ENCODE data around the gene IL20RA. TPM values are rescaled to one million over a fixed set of nuclear protein-coding genes. Genes with fewer than 3 reads are reported as not detected.

The IL20RA gene
- total and polyA plus RNA-seq, 7 experiments from 2014 or later = not detected

- H3K36me3 ChIP-seq (ENCODE audit: control insufficient read depth in 2 of 3, insufficient read depth in 3 of 3, low read length in 3 of 3) = no peaks in the 10 kb centered on the region
- POLR2A ChIA-PET = no interaction called here
- ATAC-seq (no peak), DNase-seq (no peak)
- no peaks in the 10 kb centered on the region for H3K36me3 Mint-ChIP-seq
- peaks cover 0 to 10% (median 3%) of the 10 kb centered on the region in 11 donors for H3K9me3 Mint-ChIP-seq
- peaks cover 44 to 85% (median 58%) of the 10 kb centered on the region in 5 donors for H3K27me3 Mint-ChIP-seq
- H3K27ac Mint-ChIP-seq = no peak overlapping the region
- no peak overlapping the region for H3K27ac ChIP-seq (ENCODE audit: low read depth, low read length)
- H3K4me3 ChIP-seq (ENCODE audit: low read length) = no peak overlapping the region
- intact Hi-C loops (cut with micrococcal nuclease) = no loop called here
- no peaks in the 10 kb centered on the region for H3K9me3 ChIP-seq (ENCODE audit: control insufficient read depth in 2 of 3, low read length in 3 of 3)
- no peak overlapping the region for H3K4me3 Mint-ChIP-seq
- peaks cover 0 to 4% of the 10 kb centered on the region in 2 donors for H3K4me1 ChIP-seq (ENCODE audit: control insufficient read depth in 2 of 2, insufficient read depth in 2 of 2, low read length in 2 of 2)
- CTCF ChIA-PET = no interaction called here
- H3K4me1 Mint-ChIP-seq = no peaks in the 10 kb centered on the region
- no peaks in the 10 kb centered on the region for H3K27me3 ChIP-seq (ENCODE audit: control insufficient read depth in 2 of 2, insufficient read depth in 2 of 2, low read length in 2 of 2)
These were observed 25.5 kb upstream of the IL20RA start for GRCh38 chr6:137070303-137070702.

GRCh38 chr6:137067399-137067798 lies 22.6 kb upstream of the IL20RA start:
- no peaks in the 10 kb centered on the region for H3K9me3 ChIP-seq (ENCODE audit: control insufficient read depth in 2 of 3, low read length in 3 of 3)
- no peaks in the 10 kb centered on the region for H3K36me3 ChIP-seq (ENCODE audit: control insufficient read depth in 2 of 3, insufficient read depth in 3 of 3, low read length in 3 of 3)
- Mint-ChIP-seq H3K27ac (no peak overlapping the region), H3K9me3 (peaks cover 0 to 10% (median 3%) of the 10 kb centered on the region in 11 donors), H3K4me1 (no peaks in the 10 kb centered on the region), H3K4me3 (no peak overlapping the region), H3K36me3 (no peaks in the 10 kb centered on the region), H3K27me3 (peaks cover 38 to 58% (median 47%) of the 10 kb centered on the region in 5 donors)
- peaks cover 0 to 4% of the 10 kb centered on the region in 2 donors for H3K4me1 ChIP-seq (ENCODE audit: control insufficient read depth in 2 of 2, insufficient read depth in 2 of 2, low read length in 2 of 2)
- intact Hi-C loops (cut with micrococcal nuclease) = no loop called here
- ChIA-PET POLR2A (no interaction called here), CTCF (no interaction called here)
- H3K27me3 ChIP-seq (ENCODE audit: control insufficient read depth in 2 of 2, insufficient read depth in 2 of 2, low read length in 2 of 2) = no peaks in the 10 kb centered on the region
- H3K4me3 ChIP-seq (ENCODE audit: low read length) = no peak overlapping the region
- no peak overlapping the region for H3K27ac ChIP-seq (ENCODE audit: low read depth, low read length)
- no peak for ATAC-seq
- DNase-seq = no peak

- H3K27me3 Mint-ChIP-seq = peaks cover 13 to 33% (median 21%) of the 10 kb centered on the region in 5 donors
- DNase-seq (no peak), ATAC-seq (no peak)
- POLR2A ChIA-PET = no interaction called here
- H3K36me3 Mint-ChIP-seq = peaks cover 0 to under 1% (median 0%) of the 10 kb centered on the region in 5 donors
- no peaks in the 10 kb centered on the region for H3K36me3 ChIP-seq (ENCODE audit: control insufficient read depth in 2 of 3, insufficient read depth in 3 of 3, low read length in 3 of 3)
- CTCF ChIA-PET = no interaction called here
- no peaks in the 10 kb centered on the region for H3K9me3 Mint-ChIP-seq
- H3K27ac Mint-ChIP-seq = no peak overlapping the region
- H3K4me3 ChIP-seq (ENCODE audit: low read length) = no peak overlapping the region
- H3K4me3 Mint-ChIP-seq = no peak overlapping the region
- intact Hi-C loops (cut with micrococcal nuclease) = no loop called here
- H3K9me3 ChIP-seq (ENCODE audit: control insufficient read depth in 2 of 3, low read length in 3 of 3) = no peaks in the 10 kb centered on the region
- no peaks in the 10 kb centered on the region for H3K27me3 ChIP-seq (ENCODE audit: control insufficient read depth in 2 of 2, insufficient read depth in 2 of 2, low read length in 2 of 2)
- H3K4me1 Mint-ChIP-seq = no peaks in the 10 kb centered on the region
- no peak overlapping the region for H3K27ac ChIP-seq (ENCODE audit: low read depth, low read length)
- no peaks in the 10 kb centered on the region for H3K4me1 ChIP-seq (ENCODE audit: control insufficient read depth in 2 of 2, insufficient read depth in 2 of 2, low read length in 2 of 2)
These were observed 13.3 kb upstream of the IL20RA start for GRCh38 chr6:137058037-137058436.

GRCh38 chr6:137056121-137056880 lies 11.5 kb upstream of the IL20RA start:
- H3K36me3 ChIP-seq (ENCODE audit: control insufficient read depth in 2 of 3, insufficient read depth in 3 of 3, low read length in 3 of 3) = no peaks in the 10 kb centered on the region
- Mint-ChIP-seq H3K9me3 (peaks cover 0 to 1% (median 0%) of the 10 kb centered on the region in 11 donors), H3K27me3 (peaks cover 30 to 48% (median 39%) of the 10 kb centered on the region in 5 donors), H3K36me3 (peaks cover 0 to 5% (median 0%) of the 10 kb centered on the region in 5 donors), H3K4me1 (no peaks in the 10 kb centered on the region), H3K27ac (no peak overlapping the region), H3K4me3 (no peak overlapping the region)
- DNase-seq = no peak
- H3K9me3 ChIP-seq (ENCODE audit: control insufficient read depth in 2 of 3, low read length in 3 of 3) = no peaks in the 10 kb centered on the region
- POLR2A ChIA-PET = no interaction called here
- CTCF ChIA-PET = interaction anchor here (0.6 kb wide), 1 partner anchor 946 kb away, joined by 4 read pairs; no protein-coding TSS in a partner anchor
- no peaks in the 10 kb centered on the region for H3K27me3 ChIP-seq (ENCODE audit: control insufficient read depth in 2 of 2, insufficient read depth in 2 of 2, low read length in 2 of 2)
- intact Hi-C loops (cut with micrococcal nuclease) = no loop called here
- no peak for ATAC-seq
- no peak overlapping the region for H3K27ac ChIP-seq (ENCODE audit: low read depth, low read length)
- no peak overlapping the region for H3K4me3 ChIP-seq (ENCODE audit: low read length)
- no peaks in the 10 kb centered on the region for H3K4me1 ChIP-seq (ENCODE audit: control insufficient read depth in 2 of 2, insufficient read depth in 2 of 2, low read length in 2 of 2)

- no peaks in the 10 kb centered on the region for H3K36me3 ChIP-seq (ENCODE audit: control insufficient read depth in 2 of 3, insufficient read depth in 3 of 3, low read length in 3 of 3)
- DNase-seq (no peak), ATAC-seq (no peak)
- no peak overlapping the region for H3K4me3 ChIP-seq (ENCODE audit: low read length)
- Mint-ChIP-seq H3K4me1 (no peaks in the 10 kb centered on the region), H3K9me3 (peaks cover 0 to 5% (median 0%) of the 10 kb centered on the region in 11 donors), H3K27me3 (peaks cover 67 to 85% (median 76%) of the 10 kb centered on the region in 5 donors), H3K27ac (no peak overlapping the region), H3K4me3 (no peak overlapping the region), H3K36me3 (peaks cover 0 to 5% (median 4%) of the 10 kb centered on the region in 5 donors)
- H3K9me3 ChIP-seq (ENCODE audit: control insufficient read depth in 2 of 3, low read length in 3 of 3) = no peaks in the 10 kb centered on the region
- H3K4me1 ChIP-seq (ENCODE audit: control insufficient read depth in 2 of 2, insufficient read depth in 2 of 2, low read length in 2 of 2) = no peaks in the 10 kb centered on the region
- no peak overlapping the region for H3K27ac ChIP-seq (ENCODE audit: low read depth, low read length)
- ChIA-PET POLR2A (no interaction called here), CTCF (no interaction called here)
- intact Hi-C loops (cut with micrococcal nuclease) = no loop called here
- peaks cover 0 to 5% of the 10 kb centered on the region in 2 donors for H3K27me3 ChIP-seq (ENCODE audit: control insufficient read depth in 2 of 2, insufficient read depth in 2 of 2, low read length in 2 of 2)
These were observed 7.2 kb upstream of the IL20RA start for GRCh38 chr6:137051790-137052472.

- H3K4me1 Mint-ChIP-seq = peaks cover 0 to 5% (median 5%) of the 10 kb centered on the region in 7 donors
- peaks cover 0 to 5% (median 0%) of the 10 kb centered on the region in 11 donors for H3K9me3 Mint-ChIP-seq
- CTCF ChIA-PET = no interaction called here
- H3K4me3 Mint-ChIP-seq = no peak overlapping the region
- no peak for DNase-seq
- peaks cover 0 to 5% (median 4%) of the 10 kb centered on the region in 5 donors for H3K36me3 Mint-ChIP-seq
- Histone ChIP-seq H3K9me3 (ENCODE audit: control insufficient read depth in 2 of 3, low read length in 3 of 3) (no peaks in the 10 kb centered on the region), H3K27ac (ENCODE audit: low read depth, low read length) (no peak overlapping the region), H3K27me3 (ENCODE audit: control insufficient read depth in 2 of 2, insufficient read depth in 2 of 2, low read length in 2 of 2) (peaks cover 0 to 8% of the 10 kb centered on the region in 2 donors), H3K4me3 (ENCODE audit: low read length) (no peak overlapping the region), H3K4me1 (ENCODE audit: control insufficient read depth in 2 of 2, insufficient read depth in 2 of 2, low read length in 2 of 2) (no peaks in the 10 kb centered on the region), H3K36me3 (ENCODE audit: control insufficient read depth in 2 of 3, insufficient read depth in 3 of 3, low read length in 3 of 3) (no peaks in the 10 kb centered on the region)
- peaks cover 77 to 85% (median 81%) of the 10 kb centered on the region in 5 donors for H3K27me3 Mint-ChIP-seq
- intact Hi-C loops (cut with micrococcal nuclease) = no loop called here
- no peak for ATAC-seq
- H3K27ac Mint-ChIP-seq = no peak overlapping the region
- POLR2A ChIA-PET = no interaction called here
These were observed 4.3 kb upstream of the IL20RA start for GRCh38 chr6:137049095-137049494.
